ENCODE data around the gene IL20.

The IL20 gene

DNA sequence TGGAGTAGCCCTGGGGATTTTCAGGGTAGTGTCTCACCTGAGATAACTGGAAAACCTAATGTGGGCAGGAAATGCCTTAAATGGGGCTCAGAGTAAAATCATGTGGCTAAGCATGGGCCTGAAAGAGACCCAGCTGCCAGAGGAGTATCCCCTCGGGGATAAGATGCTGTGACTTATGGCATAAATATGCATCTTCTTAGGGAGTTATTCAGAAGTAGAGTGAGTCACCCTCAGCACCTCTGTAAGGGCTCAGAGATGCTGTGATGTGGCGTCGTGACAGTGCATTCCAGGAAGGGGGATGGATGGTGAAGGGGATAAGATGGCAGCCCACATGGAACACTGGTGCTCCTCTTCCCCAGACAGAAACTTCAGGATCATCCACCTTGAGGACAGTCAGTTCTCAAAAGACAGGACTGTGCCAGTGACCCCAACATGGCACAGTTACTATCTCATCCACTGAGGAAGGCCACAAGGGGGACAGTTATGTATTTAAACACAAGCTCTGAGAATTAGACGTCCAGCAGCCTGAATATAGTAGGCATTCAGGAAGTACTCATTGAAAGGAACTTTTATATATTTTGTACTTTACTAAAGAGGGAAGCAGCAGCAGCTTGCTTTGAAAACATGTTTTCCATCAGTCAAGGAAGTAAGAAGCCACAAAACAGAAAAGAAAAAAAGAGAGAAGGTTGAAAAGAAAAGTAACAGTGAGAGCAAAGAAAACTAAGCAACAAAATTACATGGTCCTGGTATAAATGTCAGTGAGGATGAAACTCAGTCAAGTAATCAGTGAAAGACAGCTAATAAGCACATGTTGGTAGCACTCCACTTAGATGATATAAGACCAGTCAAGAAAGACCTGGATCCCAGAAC, 40.1 kb downstream of the IL20 start:
- TF ChIP-seq, protein P1, sequence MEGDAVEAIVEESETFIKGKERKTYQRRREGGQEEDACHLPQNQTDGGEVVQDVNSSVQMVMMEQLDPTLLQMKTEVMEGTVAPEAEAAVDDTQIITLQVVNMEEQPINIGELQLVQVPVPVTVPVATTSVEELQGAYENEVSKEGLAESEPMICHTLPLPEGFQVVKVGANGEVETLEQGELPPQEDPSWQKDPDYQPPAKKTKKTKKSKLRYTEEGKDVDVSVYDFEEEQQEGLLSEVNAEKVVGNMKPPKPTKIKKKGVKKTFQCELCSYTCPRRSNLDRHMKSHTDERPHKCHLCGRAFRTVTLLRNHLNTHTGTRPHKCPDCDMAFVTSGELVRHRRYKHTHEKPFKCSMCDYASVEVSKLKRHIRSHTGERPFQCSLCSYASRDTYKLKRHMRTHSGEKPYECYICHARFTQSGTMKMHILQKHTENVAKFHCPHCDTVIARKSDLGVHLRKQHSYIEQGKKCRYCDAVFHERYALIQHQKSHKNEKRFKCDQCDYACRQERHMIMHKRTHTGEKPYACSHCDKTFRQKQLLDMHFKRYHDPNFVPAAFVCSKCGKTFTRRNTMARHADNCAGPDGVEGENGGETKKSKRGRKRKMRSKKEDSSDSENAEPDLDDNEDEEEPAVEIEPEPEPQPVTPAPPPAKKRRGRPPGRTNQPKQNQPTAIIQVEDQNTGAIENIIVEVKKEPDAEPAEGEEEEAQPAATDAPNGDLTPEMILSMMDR (IDR thresholded peaks at IDR 0.05; ENCODE audit: borderline replicate concordance, control extremely low read depth, extremely low read depth, insufficient read depth, missing control alignments): no peak
- DNase-seq (ENCODE audit: low spot score): no peak
- in situ Hi-C loops (cut with MboI; ENCODE audit: low sequenced_read_pairs, unreplicated experiment): no loop called here

DNA sequence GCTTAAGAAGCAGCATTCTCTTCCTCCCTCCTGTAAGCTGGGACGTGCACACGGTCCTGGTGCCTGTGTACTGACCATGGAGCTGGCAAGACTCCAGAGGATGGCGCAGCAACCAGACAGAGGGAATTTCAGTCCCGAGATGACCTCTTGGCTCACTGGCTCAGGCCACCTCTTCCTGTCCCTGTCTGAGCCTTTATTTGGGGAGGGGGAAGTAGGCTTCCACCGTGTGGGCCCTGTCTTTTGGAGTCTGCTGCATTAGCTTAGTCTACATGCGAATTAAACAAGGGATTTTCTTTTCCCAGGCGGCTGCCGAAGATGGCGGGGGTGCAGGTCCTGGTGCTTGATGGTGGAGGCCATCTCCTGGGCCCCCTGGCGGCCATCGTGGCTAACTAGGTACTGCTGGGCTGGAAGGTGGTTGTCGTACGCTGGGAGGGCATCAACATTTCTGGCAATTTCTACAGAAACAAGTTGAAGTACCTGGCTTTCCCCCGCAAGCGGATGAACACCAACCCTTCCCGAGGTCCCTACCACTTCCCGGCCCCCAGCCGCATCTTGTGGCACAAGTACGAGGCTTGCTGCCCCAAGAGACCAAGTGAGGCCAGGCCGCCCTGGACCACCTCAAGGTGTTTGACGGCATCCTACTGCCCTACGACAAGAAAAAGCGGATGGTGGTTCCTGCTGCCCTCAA, 42.0 kb downstream of the IL20 start:
- in situ Hi-C loops (cut with MboI; ENCODE audit: low sequenced_read_pairs, unreplicated experiment): no loop called here
- no peak for DNase-seq (ENCODE audit: low spot score)
- TF ChIP-seq, protein P1 (IDR thresholded peaks at IDR 0.05; ENCODE audit: borderline replicate concordance, control extremely low read depth, extremely low read depth, insufficient read depth, missing control alignments): no peak

DNA sequence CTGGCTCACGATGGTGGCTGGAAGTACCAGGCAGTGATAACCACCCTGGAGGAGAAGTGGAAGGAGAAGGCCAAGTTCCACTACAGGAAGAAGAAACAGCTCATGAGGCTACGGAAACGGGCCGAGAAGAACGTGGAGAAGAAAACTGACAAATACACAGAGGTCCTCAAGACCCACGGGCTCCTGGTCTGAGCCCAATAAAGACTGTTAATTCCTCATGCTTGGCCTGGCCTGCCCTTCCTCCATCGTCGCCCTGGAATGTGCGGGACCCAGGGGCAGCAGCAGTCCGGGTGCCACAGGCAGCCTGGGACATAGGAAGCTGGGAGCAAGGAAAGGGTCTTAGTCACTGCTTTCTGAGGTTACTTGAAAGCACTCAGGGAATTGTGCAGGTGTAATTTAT, 42.6 kb downstream of the IL20 start:
- no peak for DNase-seq (ENCODE audit: low spot score)
- TF ChIP-seq, protein P1 (IDR thresholded peaks at IDR 0.05; ENCODE audit: borderline replicate concordance, control extremely low read depth, extremely low read depth, insufficient read depth, missing control alignments): no peak
- in situ Hi-C loops (cut with MboI; ENCODE audit: low sequenced_read_pairs, unreplicated experiment): no loop called here

DNA sequence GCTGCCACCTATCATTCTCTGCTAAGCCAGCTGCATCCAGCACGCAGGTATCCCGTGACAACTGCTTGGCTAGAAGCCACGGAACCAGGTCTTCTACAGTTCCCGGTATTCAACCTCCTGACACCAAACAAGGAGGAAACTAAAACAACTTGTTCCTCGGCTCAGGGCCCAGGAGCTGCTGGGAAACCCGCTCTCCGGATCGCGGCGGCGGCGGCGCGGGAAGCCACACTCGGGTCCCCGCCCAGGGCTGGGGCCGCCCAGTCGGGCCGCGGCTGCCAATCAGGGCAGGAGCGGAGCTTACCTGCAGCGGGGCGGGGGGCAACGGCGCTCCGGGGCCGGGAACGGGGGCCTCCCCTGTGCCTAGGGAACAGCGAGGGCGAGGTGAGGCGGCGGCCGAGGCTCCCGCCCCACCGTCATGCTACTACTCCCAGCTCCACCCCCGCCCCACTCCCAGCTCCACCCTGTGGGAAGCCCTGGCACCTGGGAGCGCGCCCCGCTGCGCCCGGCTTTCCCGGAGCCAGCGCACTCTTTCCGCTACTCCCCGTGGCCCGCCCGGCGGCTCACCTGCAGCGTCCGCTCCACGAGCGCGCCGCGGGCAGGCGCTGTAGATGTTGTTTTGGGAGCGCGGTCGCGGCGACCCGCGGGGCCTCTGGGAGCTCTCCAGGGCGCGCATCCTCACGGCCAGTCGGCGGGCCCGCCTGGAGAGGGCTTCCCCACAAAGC, 43.9 kb downstream of the IL20 start:
- in situ Hi-C loops (cut with MboI; ENCODE audit: low sequenced_read_pairs, unreplicated experiment): no loop called here
- DNase-seq (ENCODE audit: low spot score): no peak
- TF ChIP-seq, protein P1 (IDR thresholded peaks at IDR 0.05; ENCODE audit: borderline replicate concordance, control extremely low read depth, extremely low read depth, insufficient read depth, missing control alignments): no peak

DNA sequence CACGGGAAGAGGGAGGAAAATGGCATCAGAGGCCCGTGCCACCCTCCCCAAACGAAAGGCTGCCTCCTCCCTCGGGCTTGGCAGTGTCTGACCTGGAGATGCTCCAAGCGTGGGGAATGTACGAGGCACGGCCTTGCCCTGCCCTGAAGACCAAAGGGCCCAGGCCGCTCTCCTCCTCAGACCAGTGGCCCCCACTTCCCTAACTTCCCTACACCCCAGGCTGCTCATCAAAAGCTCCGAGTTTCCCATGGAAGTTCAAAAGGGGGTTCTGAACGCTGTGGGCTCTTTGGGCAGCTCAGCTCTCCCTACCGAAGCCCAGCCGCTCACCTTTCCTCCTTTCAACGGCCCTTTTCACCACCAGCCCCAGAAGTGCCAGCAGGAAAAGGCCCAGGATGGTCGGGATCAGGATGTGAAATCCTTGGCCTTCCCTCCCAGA, 44.5 kb downstream of the IL20 start:
- no peak for DNase-seq (ENCODE audit: low spot score)
- TF ChIP-seq, protein P1 (IDR thresholded peaks at IDR 0.05; ENCODE audit: borderline replicate concordance, control extremely low read depth, extremely low read depth, insufficient read depth, missing control alignments): no peak
- in situ Hi-C loops (cut with MboI; ENCODE audit: low sequenced_read_pairs, unreplicated experiment): loop anchor here (5.0 kb wide), 1 partner anchor 173 kb away; no protein-coding TSS in a partner anchor

DNA sequence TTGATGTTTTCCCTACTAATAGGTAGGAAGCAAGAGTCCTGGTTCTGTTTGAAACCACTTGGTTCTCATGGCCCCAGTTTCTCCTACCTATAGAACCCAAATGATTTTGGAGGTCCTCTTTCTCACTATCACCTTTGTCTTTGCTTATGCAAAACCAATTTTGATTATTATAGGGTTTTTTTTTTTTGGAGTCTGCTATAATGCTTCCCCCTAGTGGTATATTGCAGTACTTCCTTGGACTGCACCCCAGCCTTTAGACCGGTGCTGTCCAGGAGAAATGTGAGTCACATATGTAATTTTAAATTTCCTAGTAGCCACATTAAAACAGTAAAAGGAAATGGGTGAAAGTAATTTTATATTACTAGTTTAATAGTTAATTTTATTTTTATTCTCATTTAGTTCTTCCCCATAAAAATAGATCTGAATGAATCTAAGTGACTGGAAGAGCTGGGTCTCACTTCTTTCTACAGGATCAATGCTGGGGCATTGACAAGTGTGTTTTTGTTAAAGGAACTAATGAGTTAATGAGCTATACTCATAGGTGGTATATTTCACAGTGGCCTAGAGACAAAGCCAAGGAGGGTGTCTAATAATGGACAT, 45.7 kb downstream of the IL20 start:
- TF ChIP-seq, protein P1 (IDR thresholded peaks at IDR 0.05; ENCODE audit: borderline replicate concordance, control extremely low read depth, extremely low read depth, insufficient read depth, missing control alignments): peak; percentile 33
- DNase-seq (ENCODE audit: low spot score): peak; percentile 62
- in situ Hi-C loops (cut with MboI; ENCODE audit: low sequenced_read_pairs, unreplicated experiment): loop anchor here (5.0 kb wide), 1 partner anchor 174 kb away; no protein-coding TSS in a partner anchor

All from GM13976 (cell line).